ENCODE results near the gene AGAP2.

DNA sequence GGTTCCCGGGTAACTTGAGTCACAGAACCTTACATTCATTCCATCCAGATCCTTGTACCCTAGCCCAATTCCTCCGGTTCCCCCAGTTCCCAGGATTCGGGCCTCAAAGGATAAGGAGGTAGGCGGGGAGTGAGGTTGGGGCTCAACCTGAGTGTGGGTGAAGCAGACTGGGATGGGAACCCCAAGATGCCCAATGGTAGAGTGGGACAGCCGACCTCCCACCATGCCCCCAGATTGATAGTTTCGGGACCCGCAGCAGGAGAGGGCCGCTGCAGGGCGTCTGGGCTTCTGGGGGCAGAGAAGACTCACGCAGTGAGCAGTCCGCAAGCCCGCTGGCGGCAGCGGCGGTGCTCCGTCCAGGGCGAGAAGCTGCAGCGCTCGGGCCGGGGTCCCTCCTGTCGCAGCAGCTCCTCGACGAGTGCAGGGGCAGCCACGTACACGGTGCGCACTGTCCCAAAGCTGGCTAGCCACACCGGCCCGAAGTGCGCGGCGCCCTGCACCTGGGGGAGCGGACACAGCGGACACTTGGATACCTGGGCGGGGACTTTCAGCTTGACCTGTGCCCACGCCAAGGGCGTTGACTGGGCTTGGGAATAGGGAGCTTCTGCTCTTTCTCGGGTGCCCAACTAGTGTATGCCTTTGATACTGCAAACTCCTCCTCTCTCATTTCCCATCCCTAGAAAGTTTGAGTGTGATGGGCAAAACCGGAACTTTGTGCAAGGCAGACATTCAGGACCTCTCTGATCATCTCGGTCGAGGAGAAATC is 27.3 kb upstream of the AGAP2 start:
- TF ChIP-seq, protein P1, sequence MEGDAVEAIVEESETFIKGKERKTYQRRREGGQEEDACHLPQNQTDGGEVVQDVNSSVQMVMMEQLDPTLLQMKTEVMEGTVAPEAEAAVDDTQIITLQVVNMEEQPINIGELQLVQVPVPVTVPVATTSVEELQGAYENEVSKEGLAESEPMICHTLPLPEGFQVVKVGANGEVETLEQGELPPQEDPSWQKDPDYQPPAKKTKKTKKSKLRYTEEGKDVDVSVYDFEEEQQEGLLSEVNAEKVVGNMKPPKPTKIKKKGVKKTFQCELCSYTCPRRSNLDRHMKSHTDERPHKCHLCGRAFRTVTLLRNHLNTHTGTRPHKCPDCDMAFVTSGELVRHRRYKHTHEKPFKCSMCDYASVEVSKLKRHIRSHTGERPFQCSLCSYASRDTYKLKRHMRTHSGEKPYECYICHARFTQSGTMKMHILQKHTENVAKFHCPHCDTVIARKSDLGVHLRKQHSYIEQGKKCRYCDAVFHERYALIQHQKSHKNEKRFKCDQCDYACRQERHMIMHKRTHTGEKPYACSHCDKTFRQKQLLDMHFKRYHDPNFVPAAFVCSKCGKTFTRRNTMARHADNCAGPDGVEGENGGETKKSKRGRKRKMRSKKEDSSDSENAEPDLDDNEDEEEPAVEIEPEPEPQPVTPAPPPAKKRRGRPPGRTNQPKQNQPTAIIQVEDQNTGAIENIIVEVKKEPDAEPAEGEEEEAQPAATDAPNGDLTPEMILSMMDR (IDR thresholded peaks at IDR 0.05), result no peak
- TF ChIP-seq POLR2A (IDR thresholded peaks at IDR 0.05), result peak in 1 of 3 donors; percentile 9
